ENCODE measurements around the gene ADARB2.
"Not testable (repeated sequence)": the region's sequence is repeated elsewhere in the genome, so short reads cannot be mapped to it uniquely, and the experiment has no call there.

ADARB2 gene

DNA sequence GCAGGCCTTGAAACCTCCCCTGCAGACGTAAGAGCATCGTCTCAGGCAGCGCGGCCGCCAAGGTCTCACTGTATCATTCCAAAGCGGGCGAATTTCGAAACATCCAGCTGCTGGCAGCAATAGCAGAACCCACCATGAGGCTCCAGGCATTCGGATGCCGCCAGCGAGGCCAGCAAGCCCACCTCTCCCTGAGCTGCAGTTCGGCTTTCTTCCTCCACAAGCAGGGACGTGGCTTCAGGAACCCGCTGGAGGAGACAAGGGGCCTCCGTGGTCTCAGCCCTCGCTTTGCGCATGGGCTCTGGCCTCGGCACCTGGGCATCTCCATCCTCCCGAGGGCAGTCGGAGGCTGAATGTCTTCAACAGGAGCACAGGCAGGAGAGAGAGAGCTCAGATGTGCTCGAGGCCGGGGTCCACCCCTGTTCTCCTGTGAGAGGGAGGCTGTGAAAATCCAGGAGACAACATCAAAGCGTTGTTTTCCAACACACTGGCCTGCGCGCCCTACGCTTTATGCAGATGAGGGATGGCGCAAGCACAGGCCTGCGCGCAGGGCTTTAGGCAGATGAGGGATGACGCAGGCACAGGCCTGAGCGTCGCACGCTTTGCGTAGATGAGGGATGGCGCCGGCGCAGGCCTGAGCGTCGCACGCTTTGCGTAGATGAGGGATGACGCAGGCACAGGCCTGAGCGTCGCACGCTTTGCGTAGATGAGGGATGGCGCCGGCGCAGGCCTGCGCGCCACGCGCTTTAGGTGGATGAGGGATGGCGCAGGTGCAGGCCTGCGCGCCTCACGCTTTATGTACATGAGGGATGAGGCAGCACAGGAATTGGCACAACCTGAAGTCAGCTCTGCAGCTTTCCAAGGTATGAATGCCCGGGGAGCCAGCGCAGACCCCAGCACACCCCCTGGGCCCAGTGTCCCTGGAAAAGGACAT is 577.9 kb downstream of the ADARB2 start:
- DNase-seq (ENCODE audit: low read depth, low spot score), result no peak

GRCh38 chr10:1158536-1158935 is 578.8 kb downstream of the ADARB2 start:
- not testable (repeated sequence) for DNase-seq (ENCODE audit: low read depth, low spot score)

GRCh38 chr10:1158066-1158465 is 579.3 kb downstream of the ADARB2 start:
- no peak for DNase-seq (ENCODE audit: low read depth, low spot score)

DNA sequence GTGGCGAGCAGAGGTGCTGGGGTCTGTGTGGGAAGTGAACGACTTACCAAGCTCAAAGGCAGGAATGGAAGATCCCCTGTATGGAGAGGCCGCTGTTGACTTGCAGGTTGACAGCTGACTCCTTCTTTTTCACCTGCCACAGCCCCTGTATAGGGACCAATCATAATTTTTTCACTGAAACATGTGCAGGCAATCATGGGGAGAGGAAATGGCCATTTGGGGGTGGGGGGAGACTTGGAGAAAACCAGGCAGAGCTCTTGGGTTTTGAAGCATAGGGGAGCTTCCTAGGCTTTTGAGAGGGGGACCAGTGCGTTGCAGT is 579.8 kb downstream of the ADARB2 start:
- DNase-seq (ENCODE audit: low read depth, low spot score), result no peak

DNA sequence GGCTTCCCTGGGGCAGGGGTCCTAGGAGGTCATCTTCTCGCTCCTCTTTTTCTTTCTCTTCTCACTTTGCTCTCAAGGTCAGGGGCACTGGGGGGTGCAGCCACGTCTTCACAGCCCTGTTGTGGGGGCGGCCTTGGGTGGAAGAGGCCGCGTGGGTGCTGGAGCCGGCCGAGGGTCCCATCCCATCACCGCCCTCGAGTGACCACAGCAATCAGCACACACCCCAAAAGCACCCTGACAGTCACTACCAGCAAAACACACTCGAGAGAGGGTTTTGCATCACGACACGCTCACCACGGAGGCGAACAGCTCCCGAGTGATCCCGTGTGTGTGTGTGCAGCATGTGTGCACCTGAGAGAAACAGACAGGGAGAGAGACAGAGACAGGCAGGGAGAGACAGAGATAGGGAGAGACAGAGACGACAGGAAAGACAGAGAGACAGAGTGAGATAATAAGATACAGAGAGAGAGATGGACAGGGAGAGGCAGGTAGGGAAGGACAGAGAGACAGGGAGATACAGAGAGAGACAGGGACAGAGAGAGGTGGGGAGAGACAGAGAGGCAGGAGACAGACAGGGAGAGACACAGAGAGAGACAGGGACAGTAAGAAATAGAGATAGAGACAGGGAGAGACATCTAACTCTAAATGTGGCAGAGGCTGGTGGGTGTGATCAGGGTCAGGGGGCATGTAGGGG is 580.3 kb downstream of the ADARB2 start:
- no peak for DNase-seq (ENCODE audit: low read depth, low spot score)

GRCh38 chr10:1156616-1156886 is 580.8 kb downstream of the ADARB2 start:
- no peak for DNase-seq (ENCODE audit: low read depth, low spot score)

DNA sequence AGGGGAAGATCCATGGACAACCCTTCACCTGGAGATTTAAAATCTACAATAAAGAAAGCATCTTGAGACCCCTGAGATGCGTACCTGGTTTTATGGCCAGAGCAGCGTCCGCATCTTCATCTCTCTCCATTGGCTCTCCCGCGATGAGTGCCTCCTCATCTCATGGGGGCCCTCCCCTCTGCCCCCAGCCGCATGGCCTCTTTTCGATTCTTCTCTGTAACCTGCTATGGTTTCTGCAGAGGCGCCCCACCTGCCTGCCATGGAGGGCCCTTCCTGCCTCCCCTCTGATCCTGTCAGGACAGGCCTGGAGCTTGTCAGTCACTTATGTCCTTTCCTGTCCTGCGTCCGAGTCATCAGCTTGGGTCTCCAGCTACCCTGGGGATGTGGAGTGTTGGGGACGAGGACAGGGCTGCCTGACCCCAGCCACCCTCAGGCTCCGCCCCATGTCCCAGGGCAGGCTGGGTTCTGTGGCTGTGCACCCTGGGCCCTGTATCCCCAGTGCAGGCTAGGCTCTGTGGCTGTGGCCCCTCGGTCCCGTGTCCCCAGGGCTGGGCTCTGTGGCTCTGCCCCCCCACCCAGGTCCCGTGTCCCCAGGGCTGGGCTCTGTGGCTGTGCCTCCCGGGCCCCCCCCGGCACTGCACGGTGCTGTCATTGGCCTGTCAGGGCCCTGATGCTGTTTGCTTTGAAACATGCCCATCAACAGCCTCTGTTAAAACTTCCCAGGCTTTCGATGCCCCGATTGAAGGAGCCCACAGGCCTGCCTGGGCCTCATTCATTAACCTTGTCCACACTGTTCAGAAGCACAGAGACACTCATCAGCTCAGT is 581.3 kb downstream of the ADARB2 start:
- no peak for DNase-seq (ENCODE audit: low read depth, low spot score)

DNA sequence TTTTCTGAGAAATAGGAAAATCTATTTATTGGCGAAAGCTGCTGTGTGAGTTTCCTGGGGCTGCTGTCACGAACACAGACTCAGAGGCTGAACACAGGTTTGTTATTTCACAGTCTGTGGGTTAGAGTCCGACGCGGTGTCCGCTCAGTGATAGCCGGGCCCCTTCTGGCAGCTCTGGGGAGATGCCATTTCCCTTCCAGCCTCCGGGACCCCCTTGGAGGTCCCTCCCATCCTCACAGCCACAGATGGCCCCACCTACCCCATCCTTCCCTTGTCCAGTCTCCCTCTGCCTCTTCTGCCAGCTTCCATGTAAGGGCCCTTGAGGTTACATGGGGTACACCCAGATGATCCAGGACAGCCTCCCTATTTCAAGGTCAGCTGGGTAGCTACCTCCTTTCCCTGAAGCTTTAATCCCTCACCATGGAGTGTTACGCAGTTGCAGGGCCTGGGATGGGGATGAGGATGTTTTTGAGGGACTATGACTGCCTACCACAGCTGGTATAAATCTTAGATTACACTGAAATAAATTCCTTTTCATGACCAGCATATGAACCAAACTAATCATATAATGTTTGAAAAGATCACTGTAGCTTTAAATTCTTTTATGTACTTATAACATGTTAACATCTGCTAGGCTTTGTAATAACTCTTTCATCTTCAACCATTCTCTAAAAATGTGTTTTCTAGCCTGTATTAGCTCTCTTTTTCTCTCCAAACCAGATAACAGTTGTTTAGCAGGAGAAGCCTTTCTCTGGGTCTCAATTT is 582.6 kb downstream of the ADARB2 start:
- no peak for DNase-seq (ENCODE audit: low read depth, low spot score)

DNA sequence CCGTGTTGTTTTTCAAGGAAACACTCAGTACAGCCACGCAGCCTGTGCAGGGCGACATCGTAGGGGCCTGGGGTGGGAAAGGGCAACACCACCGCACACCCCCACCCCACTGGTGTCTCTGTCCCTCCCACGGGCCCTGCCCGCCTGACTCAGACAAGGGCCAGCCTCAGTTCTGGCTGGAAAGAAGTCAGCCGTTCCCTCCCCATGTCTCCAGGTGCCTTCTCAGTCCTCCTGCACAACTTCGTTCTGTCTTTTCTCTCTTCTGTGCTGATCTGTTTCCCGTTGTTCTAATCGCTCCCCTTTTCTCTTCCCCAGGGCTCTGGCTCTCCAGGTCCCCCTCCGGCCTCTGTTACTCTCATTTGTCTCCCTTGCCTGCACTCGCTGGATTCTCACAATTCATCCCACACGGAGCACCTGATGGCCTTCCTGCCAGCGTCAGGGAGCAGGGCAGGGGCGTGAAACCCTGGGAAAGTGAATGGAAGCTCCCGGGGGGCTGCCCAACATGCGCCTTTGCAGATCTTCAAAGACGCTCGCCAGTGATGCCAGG is 583.4 kb downstream of the ADARB2 start:
- no peak for DNase-seq (ENCODE audit: low read depth, low spot score)

DNA sequence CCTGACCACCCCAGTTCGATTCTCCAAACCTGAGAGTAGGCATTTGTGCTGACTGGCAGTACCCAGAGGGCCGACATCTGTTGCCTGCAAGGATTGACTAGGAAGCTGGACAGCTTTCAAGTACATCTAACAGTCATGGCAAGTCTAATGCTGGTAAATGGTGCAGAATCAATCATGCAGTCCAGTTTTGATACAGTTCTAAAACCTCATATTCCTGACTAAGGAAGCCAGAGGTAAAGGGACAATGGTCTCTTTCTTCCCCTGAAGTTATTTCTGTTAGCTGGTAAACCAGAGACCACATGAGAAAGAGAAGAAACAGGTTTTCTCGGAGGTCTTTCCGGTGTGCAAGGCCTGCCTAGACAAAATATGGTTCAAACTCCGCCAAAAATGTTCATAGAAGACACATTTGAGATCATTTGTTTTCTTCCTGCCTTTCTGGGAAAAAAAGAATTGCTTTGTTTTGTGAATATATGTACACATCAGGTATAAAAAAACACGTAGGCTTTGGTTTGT is 584.0 kb downstream of the ADARB2 start:
- no peak for DNase-seq (ENCODE audit: low read depth, low spot score)

- no peak for DNase-seq (ENCODE audit: low read depth, low spot score)
Measured at GRCh38 chr10:1152386-1153250, 584.7 kb downstream of the ADARB2 start.

DNA sequence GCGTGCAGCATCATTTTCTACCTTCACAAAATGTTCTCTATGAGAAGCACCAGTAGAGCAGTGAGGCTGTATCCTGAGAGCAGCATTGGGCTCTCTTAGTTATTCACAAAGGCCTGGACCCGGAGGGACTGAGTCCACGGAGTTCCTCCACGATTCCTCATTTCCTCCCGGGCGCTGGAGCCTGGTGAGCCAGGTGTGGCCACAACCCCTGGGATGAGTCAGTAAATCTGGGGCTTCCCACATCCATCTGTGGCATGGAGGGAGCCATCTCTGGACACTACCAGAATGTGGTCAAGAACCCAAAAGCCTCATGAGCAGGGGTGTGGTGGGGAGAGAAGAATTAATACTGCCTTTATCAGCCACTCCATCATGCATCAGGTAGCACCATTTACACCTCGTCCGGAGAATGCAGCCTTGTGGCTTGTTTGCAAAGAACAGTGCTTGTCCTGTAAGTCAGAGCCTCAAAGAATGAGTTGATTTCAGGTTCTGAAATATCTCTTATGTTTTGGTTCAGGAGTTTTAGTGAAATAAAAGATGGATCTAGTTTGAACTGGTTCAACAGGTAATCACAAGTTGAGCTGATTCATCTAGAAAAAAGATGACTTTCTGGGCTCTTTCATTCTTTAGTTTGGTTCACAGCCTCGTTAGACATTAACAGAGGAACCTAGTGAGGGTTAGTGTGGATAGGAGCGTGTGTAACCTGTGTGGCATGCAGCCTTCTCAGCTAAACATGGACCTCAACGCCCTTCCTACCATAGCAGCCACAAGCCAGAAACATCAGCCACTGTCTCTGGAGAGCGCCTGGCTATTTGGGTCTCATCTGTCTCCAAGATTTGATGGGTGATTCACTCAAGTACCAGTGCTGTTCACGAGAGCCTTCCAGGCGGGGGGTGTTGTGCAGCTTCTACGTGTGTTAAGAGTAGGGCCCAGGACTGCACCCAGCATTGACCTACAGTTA is 586.0 kb downstream of the ADARB2 start:
- DNase-seq (ENCODE audit: low read depth, low spot score), result no peak

DNA sequence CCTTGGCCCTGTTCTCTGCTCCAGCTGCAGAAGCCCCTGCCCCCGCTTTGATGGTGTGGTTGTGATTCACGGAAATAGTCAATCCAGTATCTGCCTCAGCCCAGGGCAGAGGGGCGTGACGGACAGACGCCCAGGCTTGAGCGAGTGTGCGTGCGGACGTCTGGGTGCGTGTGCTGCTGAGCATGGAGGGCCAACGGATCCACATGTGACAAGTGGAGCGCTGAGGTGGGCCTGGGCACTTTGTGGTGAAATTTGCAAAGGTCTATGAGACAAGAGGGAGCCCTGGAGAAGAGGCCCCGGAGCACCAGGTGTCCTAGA is 586.7 kb downstream of the ADARB2 start:
- DNase-seq (ENCODE audit: low read depth, low spot score), result no peak

DNA sequence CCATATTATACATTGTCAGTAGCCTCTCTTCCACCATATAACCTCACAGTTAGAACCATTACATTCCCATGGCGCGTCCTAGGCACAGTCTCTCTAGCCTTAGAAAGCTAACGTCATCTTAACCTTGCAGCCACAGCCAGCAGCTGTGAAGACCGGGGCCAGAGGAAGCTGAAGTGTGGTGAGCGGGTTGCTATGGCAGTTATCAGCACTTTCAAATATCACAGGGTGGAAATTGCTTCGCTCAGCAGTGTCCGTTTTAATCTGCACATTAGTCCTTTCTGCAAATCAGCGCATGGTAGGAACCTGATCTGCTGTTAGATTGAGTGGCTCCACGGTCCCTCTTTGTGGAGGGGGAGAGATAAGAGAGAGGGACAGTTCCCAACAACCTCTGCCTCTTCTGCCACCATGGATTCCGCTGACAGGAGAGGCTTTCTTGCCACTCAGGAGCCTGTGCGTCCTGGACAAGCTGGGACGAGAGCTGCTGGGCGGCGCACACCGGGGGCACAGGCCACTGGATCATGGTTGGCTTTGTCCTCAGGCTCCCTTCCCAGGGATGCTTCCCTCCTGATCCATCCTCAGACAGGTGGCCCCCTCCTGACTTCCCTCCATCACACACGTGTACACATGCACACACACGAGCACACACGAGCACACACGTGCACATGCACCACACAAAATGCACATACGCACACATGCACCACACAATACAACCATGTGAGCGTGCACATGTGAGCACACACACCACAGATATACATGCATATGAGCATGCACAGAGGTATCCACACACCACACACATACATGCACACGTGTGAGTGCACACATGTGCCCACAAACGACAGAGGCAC is 587.3 kb downstream of the ADARB2 start:
- no peak for DNase-seq (ENCODE audit: low read depth, low spot score)

DNA sequence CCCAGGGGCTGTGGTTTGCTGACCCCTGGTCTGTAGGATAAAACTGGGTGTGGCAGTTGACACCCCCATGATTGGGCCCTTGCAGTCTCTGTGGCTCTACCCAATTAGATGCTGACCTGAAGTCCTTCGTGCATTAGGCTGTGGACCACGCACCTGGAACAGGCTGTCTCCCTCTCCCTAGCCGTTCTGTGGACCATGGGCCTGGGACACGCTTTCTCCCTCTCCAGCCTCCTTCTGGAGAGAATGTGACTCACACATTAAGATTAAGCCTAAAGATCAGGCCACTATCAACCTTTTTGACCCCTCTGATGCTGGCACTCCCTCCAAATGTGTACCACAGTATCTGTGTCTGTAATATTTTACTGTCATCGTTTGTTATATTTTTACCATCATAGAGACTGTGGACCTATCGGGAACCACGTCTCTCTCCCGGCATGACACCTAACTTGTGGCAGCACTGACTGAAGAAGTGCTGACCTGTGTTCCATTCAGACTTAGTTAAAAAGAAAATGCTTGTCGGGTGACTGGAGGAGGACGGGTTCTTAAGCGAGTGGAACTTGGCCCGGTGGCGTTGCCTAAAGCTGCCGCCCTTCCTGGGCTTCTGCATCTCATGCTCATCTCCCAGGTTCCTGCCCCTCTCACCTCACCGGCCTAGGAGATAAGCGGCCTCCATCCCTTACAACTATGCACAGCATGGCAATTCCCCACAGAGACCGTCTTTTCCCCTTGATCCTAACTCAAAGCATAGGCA is 588.3 kb downstream of the ADARB2 start:
- DNase-seq (ENCODE audit: low read depth, low spot score), result no peak

DNA sequence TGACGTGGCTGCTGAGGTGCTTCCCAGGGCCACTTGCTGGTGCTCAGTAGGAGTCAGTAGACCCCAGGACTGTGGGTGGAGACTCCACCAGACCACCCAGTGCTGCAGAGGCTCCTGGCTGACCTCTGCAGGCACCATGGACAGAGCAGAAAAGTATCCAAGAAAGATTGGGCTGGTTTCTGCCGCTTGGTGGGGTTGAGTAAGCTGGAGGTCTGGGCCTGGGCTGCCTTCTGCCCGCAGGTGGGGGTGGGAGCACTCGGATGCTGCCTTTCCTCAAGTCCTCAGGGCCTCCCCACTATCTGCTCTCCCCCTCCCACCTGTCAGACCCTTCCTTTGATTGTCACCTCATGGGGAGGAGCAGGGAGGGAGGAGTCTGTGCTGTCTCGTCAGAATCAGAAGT is 589.5 kb downstream of the ADARB2 start:
- no peak for DNase-seq (ENCODE audit: low read depth, low spot score)

DNA sequence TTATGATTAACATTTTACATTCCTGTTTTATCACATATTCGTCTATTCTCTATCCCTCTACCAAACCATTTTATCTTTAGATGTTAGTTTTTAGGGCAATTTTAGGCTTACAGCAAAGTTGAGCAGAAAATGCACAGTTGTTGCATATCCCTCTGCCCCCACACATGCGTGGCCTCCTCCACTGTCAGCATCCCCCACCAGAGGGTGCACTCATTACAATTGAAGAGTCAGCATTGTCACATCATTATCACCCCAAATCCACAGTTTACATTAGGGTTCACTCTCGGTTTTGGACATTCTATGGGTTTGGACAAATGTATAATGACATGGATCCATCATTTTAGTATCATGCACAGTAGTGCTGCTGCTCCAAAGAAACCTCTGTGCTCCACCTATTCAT is 594.7 kb downstream of the ADARB2 start:
- DNase-seq (ENCODE audit: low read depth, low spot score), result no peak

DNA sequence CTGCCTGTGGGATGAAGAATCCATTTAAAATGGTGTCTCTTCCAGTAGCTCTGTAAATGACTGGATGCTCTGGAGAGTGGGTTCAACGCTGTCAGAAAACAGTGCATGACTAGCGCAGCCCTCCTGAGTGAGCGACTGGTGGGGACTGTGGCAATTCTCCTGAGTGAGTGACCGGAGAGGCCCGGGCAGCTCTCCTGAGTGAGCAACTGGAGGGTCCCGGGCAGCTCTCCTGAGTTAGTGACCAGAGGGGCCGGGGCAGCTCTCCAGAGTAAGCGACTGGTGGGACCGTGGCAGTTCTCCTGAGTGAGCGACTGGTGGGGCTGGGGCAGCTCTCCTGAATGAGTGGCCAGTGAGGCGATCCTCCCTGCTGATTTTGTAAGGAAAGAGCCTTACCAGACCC is 595.6 kb downstream of the ADARB2 start:
- no peak for DNase-seq (ENCODE audit: low read depth, low spot score)
